K562 (cell line): ENCODE results near the gene PIH1D1. TPM values are rescaled to one million over a fixed set of nuclear protein-coding genes. Genes with fewer than 3 reads are reported as not detected.

ENCODE experiments used
- BRF1 ChIP-seq: IDR thresholded peaks from 3 replicates; pipeline ENCODE4 v1.6.1; 2011; ENCODE audit warnings: borderline replicate concordance, mild to moderate bottlenecking; ENCODE audit not compliant: insufficient read length; ENCODE audit errors: extremely low read depth
- CC2D1A ChIP-seq: fragments of 450-650 bp; IDR thresholded peaks from 2 replicates; pipeline ENCODE4 v1.6.1; 2017; ENCODE audit warnings: mild to moderate bottlenecking
- FOXA1 ChIP-seq: fragments of 450-650 bp; IDR thresholded peaks from 2 replicates; pipeline ENCODE4 v1.6.1; 2016; ENCODE audit warnings: mild to moderate bottlenecking, borderline replicate concordance
- HMGN3 ChIP-seq: IDR thresholded peaks from 2 replicates; pipeline ENCODE4 v1.6.1; 2011; ENCODE audit warnings: borderline replicate concordance, low read depth, mild to moderate bottlenecking, mixed read lengths, low read length; ENCODE audit not compliant: insufficient read length; ENCODE audit errors: extremely low read depth
- JUNB ChIP-seq: fragments of 450-650 bp; formaldehyde crosslinking; conservative IDR thresholded peaks from 2 replicates; pipeline ENCODE4 v1.4.0; 2020; ENCODE audit warnings: mild to moderate bottlenecking
- LCOR ChIP-seq: sonication (generic); formaldehyde crosslinking; IDR thresholded peaks from 2 replicates; pipeline ENCODE4 v1.8.0; 2022; ENCODE audit warnings: mild to moderate bottlenecking, missing genetic modification reagents
- NR2C2 ChIP-seq, 2 experiments: fragments of 200-800 bp in 1 of 2; sonication (Bioruptor generic) in 1 of 2; sonication (generic) in 1 of 2; formaldehyde crosslinking in 1 of 2; IDR thresholded peaks; 2 replicates each; pipeline versions ENCODE4 v1.6.1 to v1.8.0; 2016 to 2022; ENCODE audit warnings: mild to moderate bottlenecking in 1 of 2, missing compliant biosample characterization in 1 of 2, missing genetic modification characterization in 1 of 2, missing genetic modification reagents in 1 of 2
- NR2F6 ChIP-seq: fragments of 450-650 bp; formaldehyde crosslinking; IDR thresholded peaks from 2 replicates; pipeline ENCODE4 v1.4.0; 2020; ENCODE audit warnings: mild to moderate bottlenecking
- PHF8 ChIP-seq: fragments of 200-600 bp; sonication (generic); IDR thresholded peaks from 2 replicates; pipeline ENCODE4 v1.6.1; 2012; ENCODE audit warnings: mixed run types, mild to moderate bottlenecking, inconsistent platforms, low read length, moderate library complexity, borderline replicate concordance
- RBM22 ChIP-seq: fragments of 200-400 bp; formaldehyde crosslinking; IDR thresholded peaks from 2 replicates; pipeline ENCODE4 v1.6.1; 2018; ENCODE audit warnings: low read length, low read depth; ENCODE audit not compliant: poor library complexity, severe bottlenecking
- SIN3B ChIP-seq: fragments of 450-650 bp; IDR thresholded peaks from 2 replicates; pipeline ENCODE4 v1.6.1; 2017; ENCODE audit warnings: low read depth, mild to moderate bottlenecking, moderate library complexity
- SNIP1 ChIP-seq: fragments of 450-650 bp; IDR thresholded peaks from 2 replicates; pipeline ENCODE4 v1.7.1; 2017; ENCODE audit warnings: low read depth, mild to moderate bottlenecking
- ZNF184 ChIP-seq: sonication (generic); formaldehyde crosslinking; IDR thresholded peaks from 2 replicates; pipeline ENCODE4 v1.5.0; 2020; ENCODE audit warnings: missing genetic modification reagents
- polyA plus RNA-seq, 8 experiments: library from polyadenylated mRNA; depleted of rRNA in 4 of 8; stranded (reverse) in 5 of 8; unstranded in 3 of 8; fragments of >200 nt; fragmentation: Nextera tagmentation in 2 of 8; fragmentation: Illumina TruSeq in 1 of 8; extraction: Ambion mirVana in 2 of 8; extraction: Trizol in 1 of 8; gene quantifications; 2 replicates each; pipeline versions ENCODE4 v1.2.1 to v1.2.3, GENCODE V29; 2011 to 2014; ENCODE audit warnings: inconsistent platforms in 1 of 8, missing spikeins in 1 of 8
- total RNA-seq, 7 experiments: library from RNA; depleted of rRNA in 6 of 7; stranded (reverse); fragments of >200 nt in 6 of 7; fragmentation: Illumina TruSeq in 2 of 7; extraction: Trizol in 2 of 7; gene quantifications; 2 replicates each; pipeline versions ENCODE4 v1.2.1 to v1.2.3, GENCODE V29; 2011 to 2021; ENCODE audit warnings: low replicate concordance in 1 of 7
- TF ChIP-seq, protein P1 (sequence below): fragments of 250-450 bp; sonication (Bioruptor Pico); IDR thresholded peaks from 2 replicates; pipeline ENCODE4 v1.8.0; 2022; ENCODE audit warnings: inconsistent platforms
- TF ChIP-seq, protein P2 (sequence below): sonication (generic); formaldehyde crosslinking; IDR thresholded peaks from 2 replicates; pipeline ENCODE4 v1.8.0; 2023; ENCODE audit warnings: mild to moderate bottlenecking, missing genetic modification reagents
- TF ChIP-seq, protein P3 (sequence below): fragments of 450-650 bp; IDR thresholded peaks from 2 replicates; pipeline ENCODE4 v1.6.1; 2018; ENCODE audit not compliant: partially characterized antibody
- TF ChIP-seq, protein P4 (sequence below), 2 experiments: fragments of 450-650 bp; IDR thresholded peaks; 2 replicates each; pipeline ENCODE4 v1.6.1; 2016

PIH1D1 gene
- total and polyA plus RNA-seq, 9 of the 15 experiments (the other 6 are each of a cell fraction or from before 2014, with no cell fraction given) = 26.5 to 224 (median 137) TPM

DNA sequence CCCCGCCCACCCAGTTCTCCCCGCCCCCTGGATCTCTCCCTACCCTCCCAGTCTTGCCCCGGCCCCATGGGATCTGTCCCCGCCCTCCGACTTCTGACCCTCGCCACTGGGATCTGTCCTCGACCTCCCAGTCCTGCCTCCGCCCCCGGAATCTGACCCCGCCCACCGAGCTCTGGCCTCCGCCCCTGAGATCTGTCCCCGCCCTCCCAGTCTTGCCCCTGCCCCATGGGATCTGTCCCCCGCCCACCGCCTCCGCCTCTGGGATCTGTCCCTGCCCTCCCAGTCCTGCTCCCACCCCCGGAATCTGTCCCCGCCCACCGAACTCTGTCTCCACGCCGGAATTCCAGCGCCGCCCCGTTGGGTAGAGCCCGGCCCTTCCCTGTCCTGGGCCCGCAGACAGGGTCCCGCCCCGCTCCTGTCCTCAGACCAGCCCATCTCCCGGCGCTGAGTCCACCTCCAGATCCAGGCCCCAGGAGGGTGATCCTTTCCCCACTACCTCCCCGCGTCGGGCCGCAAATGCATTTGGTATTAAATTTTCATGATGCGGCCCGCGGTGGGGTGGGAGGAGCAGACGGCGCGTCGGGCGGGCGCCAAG is 8.7 kb downstream of the PIH1D1 start (continued):
- TF ChIP-seq, protein P1, sequence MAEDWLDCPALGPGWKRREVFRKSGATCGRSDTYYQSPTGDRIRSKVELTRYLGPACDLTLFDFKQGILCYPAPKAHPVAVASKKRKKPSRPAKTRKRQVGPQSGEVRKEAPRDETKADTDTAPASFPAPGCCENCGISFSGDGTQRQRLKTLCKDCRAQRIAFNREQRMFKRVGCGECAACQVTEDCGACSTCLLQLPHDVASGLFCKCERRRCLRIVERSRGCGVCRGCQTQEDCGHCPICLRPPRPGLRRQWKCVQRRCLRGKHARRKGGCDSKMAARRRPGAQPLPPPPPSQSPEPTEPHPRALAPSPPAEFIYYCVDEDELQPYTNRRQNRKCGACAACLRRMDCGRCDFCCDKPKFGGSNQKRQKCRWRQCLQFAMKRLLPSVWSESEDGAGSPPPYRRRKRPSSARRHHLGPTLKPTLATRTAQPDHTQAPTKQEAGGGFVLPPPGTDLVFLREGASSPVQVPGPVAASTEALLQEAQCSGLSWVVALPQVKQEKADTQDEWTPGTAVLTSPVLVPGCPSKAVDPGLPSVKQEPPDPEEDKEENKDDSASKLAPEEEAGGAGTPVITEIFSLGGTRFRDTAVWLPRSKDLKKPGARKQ (CRISPR knock-in tag) = no peak
- TF ChIP-seq, protein P2, sequence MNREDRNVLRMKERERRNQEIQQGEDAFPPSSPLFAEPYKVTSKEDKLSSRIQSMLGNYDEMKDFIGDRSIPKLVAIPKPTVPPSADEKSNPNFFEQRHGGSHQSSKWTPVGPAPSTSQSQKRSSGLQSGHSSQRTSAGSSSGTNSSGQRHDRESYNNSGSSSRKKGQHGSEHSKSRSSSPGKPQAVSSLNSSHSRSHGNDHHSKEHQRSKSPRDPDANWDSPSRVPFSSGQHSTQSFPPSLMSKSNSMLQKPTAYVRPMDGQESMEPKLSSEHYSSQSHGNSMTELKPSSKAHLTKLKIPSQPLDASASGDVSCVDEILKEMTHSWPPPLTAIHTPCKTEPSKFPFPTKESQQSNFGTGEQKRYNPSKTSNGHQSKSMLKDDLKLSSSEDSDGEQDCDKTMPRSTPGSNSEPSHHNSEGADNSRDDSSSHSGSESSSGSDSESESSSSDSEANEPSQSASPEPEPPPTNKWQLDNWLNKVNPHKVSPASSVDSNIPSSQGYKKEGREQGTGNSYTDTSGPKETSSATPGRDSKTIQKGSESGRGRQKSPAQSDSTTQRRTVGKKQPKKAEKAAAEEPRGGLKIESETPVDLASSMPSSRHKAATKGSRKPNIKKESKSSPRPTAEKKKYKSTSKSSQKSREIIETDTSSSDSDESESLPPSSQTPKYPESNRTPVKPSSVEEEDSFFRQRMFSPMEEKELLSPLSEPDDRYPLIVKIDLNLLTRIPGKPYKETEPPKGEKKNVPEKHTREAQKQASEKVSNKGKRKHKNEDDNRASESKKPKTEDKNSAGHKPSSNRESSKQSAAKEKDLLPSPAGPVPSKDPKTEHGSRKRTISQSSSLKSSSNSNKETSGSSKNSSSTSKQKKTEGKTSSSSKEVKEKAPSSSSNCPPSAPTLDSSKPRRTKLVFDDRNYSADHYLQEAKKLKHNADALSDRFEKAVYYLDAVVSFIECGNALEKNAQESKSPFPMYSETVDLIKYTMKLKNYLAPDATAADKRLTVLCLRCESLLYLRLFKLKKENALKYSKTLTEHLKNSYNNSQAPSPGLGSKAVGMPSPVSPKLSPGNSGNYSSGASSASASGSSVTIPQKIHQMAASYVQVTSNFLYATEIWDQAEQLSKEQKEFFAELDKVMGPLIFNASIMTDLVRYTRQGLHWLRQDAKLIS (CRISPR knock-in tag) = no peak
- TF ChIP-seq LCOR (0 out of 2 replicates have a peak, but pooled peaks have one; percentile 14), CC2D1A (peak; percentile 91), NR2F6 (no peak), RBM22 (no peak), FOXA1 (no peak), SIN3B (0 out of 2 replicates have a peak, but pooled peaks have one; percentile 33), ZNF184 (CRISPR knock-in tag) (no peak), SNIP1 (no peak), NR2C2 (CRISPR knock-in tag; IDR thresholded peaks at IDR 0.05) (no peak), NR2C2 (tag; IDR thresholded peaks at IDR 0.05) (peak; percentile 20; the same call in 1 of the 2 replicates), BRF1 (no peak), JUNB (CRISPR knock-in tag) (no peak), HMGN3 (no peak), PHF8 (peak; percentile 59; the same call in 1 of the 2 replicates)
- TF ChIP-seq, protein P3, sequence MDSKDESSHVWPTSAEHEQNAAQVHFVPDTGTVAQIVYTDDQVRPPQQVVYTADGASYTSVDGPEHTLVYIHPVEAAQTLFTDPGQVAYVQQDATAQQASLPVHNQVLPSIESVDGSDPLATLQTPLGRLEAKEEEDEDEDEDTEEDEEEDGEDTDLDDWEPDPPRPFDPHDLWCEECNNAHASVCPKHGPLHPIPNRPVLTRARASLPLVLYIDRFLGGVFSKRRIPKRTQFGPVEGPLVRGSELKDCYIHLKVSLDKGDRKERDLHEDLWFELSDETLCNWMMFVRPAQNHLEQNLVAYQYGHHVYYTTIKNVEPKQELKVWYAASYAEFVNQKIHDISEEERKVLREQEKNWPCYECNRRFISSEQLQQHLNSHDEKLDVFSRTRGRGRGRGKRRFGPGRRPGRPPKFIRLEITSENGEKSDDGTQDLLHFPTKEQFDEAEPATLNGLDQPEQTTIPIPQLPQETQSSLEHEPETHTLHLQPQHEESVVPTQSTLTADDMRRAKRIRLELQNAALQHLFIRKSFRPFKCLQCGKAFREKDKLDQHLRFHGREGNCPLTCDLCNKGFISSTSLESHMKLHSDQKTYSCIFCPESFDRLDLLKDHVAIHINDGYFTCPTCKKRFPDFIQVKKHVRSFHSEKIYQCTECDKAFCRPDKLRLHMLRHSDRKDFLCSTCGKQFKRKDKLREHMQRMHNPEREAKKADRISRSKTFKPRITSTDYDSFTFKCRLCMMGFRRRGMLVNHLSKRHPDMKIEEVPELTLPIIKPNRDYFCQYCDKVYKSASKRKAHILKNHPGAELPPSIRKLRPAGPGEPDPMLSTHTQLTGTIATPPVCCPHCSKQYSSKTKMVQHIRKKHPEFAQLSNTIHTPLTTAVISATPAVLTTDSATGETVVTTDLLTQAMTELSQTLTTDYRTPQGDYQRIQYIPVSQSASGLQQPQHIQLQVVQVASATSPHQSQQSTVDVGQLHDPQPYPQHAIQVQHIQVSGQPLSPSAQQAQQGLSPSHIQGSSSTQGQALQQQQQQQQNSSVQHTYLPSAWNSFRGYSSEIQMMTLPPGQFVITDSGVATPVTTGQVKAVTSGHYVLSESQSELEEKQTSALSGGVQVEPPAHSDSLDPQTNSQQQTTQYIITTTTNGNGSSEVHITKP = peak; percentile 54
- TF ChIP-seq, protein P4, sequence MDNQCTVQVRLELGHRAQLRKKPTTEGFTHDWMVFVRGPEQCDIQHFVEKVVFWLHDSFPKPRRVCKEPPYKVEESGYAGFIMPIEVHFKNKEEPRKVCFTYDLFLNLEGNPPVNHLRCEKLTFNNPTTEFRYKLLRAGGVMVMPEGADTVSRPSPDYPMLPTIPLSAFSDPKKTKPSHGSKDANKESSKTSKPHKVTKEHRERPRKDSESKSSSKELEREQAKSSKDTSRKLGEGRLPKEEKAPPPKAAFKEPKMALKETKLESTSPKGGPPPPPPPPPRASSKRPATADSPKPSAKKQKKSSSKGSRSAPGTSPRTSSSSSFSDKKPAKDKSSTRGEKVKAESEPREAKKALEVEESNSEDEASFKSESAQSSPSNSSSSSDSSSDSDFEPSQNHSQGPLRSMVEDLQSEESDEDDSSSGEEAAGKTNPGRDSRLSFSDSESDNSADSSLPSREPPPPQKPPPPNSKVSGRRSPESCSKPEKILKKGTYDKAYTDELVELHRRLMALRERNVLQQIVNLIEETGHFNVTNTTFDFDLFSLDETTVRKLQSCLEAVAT (IDR thresholded peaks at IDR 0.05) = no peak
